Ishikawa (cell line): ENCODE measurements around the gene NEU4.

Experiments
- CEBPB ChIP-seq: IDR thresholded peaks from 2 replicates; pipeline ENCODE4 v1.6.1; 2012
- CREB1 ChIP-seq: IDR thresholded peaks from 2 replicates; pipeline ENCODE4 v1.6.1; 2012; ENCODE audit warnings: low read depth
- EGR1 ChIP-seq: IDR thresholded peaks from 2 replicates; pipeline ENCODE4 v1.6.1; 2012
- EP300 ChIP-seq: IDR thresholded peaks from 2 replicates; pipeline ENCODE4 v1.6.1; 2012; ENCODE audit warnings: borderline replicate concordance
- FOXM1 ChIP-seq: IDR thresholded peaks from 2 replicates; pipeline ENCODE4 v1.6.1; 2012; ENCODE audit warnings: low read depth, borderline replicate concordance
- MAX ChIP-seq: IDR thresholded peaks from 2 replicates; pipeline ENCODE4 v1.6.1; 2012
- NFIC ChIP-seq: IDR thresholded peaks from 2 replicates; pipeline ENCODE4 v1.6.1; 2012
- RAD21 ChIP-seq: IDR thresholded peaks from 2 replicates; pipeline ENCODE4 v1.6.1; 2012; ENCODE audit warnings: low read depth
- TAF1 ChIP-seq: IDR thresholded peaks from 2 replicates; pipeline ENCODE4 v1.6.1; 2012; ENCODE audit warnings: low read depth, mild to moderate bottlenecking
- TEAD4 ChIP-seq: IDR thresholded peaks from 2 replicates; pipeline ENCODE4 v1.6.1; 2012
- YY1 ChIP-seq: IDR thresholded peaks from 2 replicates; pipeline ENCODE4 v1.6.1; 2012; ENCODE audit warnings: low read depth
- ZBTB7A ChIP-seq: IDR thresholded peaks from 2 replicates; pipeline ENCODE4 v1.6.1; 2012; ENCODE audit warnings: low read depth
- TF ChIP-seq, protein P1 (sequence below): IDR thresholded peaks from 2 replicates; pipeline ENCODE4 v1.6.1; 2012
- TF ChIP-seq, protein P2 (sequence below): IDR thresholded peaks from 2 replicates; pipeline ENCODE4 v1.6.1; 2012; ENCODE audit warnings: low read depth, mild to moderate bottlenecking

NEU4 gene, protein sequence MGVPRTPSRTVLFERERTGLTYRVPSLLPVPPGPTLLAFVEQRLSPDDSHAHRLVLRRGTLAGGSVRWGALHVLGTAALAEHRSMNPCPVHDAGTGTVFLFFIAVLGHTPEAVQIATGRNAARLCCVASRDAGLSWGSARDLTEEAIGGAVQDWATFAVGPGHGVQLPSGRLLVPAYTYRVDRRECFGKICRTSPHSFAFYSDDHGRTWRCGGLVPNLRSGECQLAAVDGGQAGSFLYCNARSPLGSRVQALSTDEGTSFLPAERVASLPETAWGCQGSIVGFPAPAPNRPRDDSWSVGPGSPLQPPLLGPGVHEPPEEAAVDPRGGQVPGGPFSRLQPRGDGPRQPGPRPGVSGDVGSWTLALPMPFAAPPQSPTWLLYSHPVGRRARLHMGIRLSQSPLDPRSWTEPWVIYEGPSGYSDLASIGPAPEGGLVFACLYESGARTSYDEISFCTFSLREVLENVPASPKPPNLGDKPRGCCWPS

GRCh38 chr2:241808721-241809382 lies at the start of gene NEU4:
TSS of gene NEU4 (plus strand) at chr2:241809193. CDS start at chr2:241814485, 5,292 bp downstream.
- TF ChIP-seq CEBPB (no peak), NFIC (no peak), ZBTB7A (no peak), EP300 (no peak), YY1 (no peak), CREB1 (no peak), MAX (no peak), TEAD4 (no peak), RAD21 (no peak), TAF1 (no peak), FOXM1 (no peak)
- TF ChIP-seq, protein P1, sequence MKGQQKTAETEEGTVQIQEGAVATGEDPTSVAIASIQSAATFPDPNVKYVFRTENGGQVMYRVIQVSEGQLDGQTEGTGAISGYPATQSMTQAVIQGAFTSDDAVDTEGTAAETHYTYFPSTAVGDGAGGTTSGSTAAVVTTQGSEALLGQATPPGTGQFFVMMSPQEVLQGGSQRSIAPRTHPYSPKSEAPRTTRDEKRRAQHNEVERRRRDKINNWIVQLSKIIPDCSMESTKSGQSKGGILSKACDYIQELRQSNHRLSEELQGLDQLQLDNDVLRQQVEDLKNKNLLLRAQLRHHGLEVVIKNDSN, result no peak
- TF ChIP-seq, protein P2, sequence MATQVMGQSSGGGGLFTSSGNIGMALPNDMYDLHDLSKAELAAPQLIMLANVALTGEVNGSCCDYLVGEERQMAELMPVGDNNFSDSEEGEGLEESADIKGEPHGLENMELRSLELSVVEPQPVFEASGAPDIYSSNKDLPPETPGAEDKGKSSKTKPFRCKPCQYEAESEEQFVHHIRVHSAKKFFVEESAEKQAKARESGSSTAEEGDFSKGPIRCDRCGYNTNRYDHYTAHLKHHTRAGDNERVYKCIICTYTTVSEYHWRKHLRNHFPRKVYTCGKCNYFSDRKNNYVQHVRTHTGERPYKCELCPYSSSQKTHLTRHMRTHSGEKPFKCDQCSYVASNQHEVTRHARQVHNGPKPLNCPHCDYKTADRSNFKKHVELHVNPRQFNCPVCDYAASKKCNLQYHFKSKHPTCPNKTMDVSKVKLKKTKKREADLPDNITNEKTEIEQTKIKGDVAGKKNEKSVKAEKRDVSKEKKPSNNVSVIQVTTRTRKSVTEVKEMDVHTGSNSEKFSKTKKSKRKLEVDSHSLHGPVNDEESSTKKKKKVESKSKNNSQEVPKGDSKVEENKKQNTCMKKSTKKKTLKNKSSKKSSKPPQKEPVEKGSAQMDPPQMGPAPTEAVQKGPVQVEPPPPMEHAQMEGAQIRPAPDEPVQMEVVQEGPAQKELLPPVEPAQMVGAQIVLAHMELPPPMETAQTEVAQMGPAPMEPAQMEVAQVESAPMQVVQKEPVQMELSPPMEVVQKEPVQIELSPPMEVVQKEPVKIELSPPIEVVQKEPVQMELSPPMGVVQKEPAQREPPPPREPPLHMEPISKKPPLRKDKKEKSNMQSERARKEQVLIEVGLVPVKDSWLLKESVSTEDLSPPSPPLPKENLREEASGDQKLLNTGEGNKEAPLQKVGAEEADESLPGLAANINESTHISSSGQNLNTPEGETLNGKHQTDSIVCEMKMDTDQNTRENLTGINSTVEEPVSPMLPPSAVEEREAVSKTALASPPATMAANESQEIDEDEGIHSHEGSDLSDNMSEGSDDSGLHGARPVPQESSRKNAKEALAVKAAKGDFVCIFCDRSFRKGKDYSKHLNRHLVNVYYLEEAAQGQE, result no peak

- TF ChIP-seq, protein P1, result no peak
- TF ChIP-seq TEAD4 (no peak), FOXM1 (no peak), RAD21 (no peak), YY1 (no peak), ZBTB7A (no peak), TAF1 (no peak), MAX (no peak), CREB1 (no peak), EP300 (no peak), EGR1 (no peak)
- TF ChIP-seq, protein P2, result no peak
These were observed 48.7 kb upstream of the NEU4 start for GRCh38 chr2:241760301-241760771.

- TF ChIP-seq TAF1, result no peak
- no peak for TF ChIP-seq EP300
- TF ChIP-seq CEBPB, result no peak
- no peak for TF ChIP-seq FOXM1
- no peak for TF ChIP-seq YY1
- TF ChIP-seq, protein P2, result no peak
- TF ChIP-seq, protein P1, result no peak
These were observed 46.6 kb upstream of the NEU4 start for GRCh38 chr2:241762321-241762932.
